GM19372 (cell line): Measurements from ENCODE around the gene SCAMP2.

Source experiments
- ATAC-seq: cut with Tn5 transposase; IDR thresholded peaks from one replicate; pipeline ENCODE4 v1.9.1; 2021; ENCODE audit warnings: mild to moderate bottlenecking, low read depth, moderate library complexity; ENCODE audit not compliant: unreplicated experiment

Gene SCAMP2

GRCh38 chr15:74840851-74841775, 32.1 kb downstream of the SCAMP2 start:
- no peak for ATAC-seq

GRCh38 chr15:74839526-74840395, 33.4 kb downstream of the SCAMP2 start:
- no peak for ATAC-seq

GRCh38 chr15:74838746-74839525, 34.2 kb downstream of the SCAMP2 start:
- ATAC-seq, result no peak

GRCh38 chr15:74838137-74838516, 35.0 kb downstream of the SCAMP2 start:
- no peak for ATAC-seq

- ATAC-seq, result no peak
Measured at GRCh38 chr15:74837482-74838136, 35.6 kb downstream of the SCAMP2 start.

GRCh38 chr15:74836846-74837245, 36.3 kb downstream of the SCAMP2 start:
- no peak for ATAC-seq

- no peak for ATAC-seq
Measured at GRCh38 chr15:74835312-74835823, 37.8 kb downstream of the SCAMP2 start.

GRCh38 chr15:74833376-74834107, 39.6 kb downstream of the SCAMP2 start:
- no peak for ATAC-seq

GRCh38 chr15:74832826-74833225, 40.3 kb downstream of the SCAMP2 start:
- ATAC-seq, result no peak

GRCh38 chr15:74831813-74832495, 41.2 kb downstream of the SCAMP2 start:
- ATAC-seq, result no peak

GRCh38 chr15:74830868-74831267, 42.3 kb downstream of the SCAMP2 start:
- no peak for ATAC-seq

GRCh38 chr15:74829991-74830390, 43.2 kb downstream of the SCAMP2 start:
- ATAC-seq, result no peak

GRCh38 chr15:74829486-74829885, 43.7 kb downstream of the SCAMP2 start:
- no peak for ATAC-seq

- no peak for ATAC-seq
Measured at GRCh38 chr15:74828835-74829234, 44.3 kb downstream of the SCAMP2 start.

- ATAC-seq, result no peak
Measured at GRCh38 chr15:74827614-74828013, 45.6 kb downstream of the SCAMP2 start.

- ATAC-seq, result no peak
Measured at GRCh38 chr15:74826921-74827320, 46.2 kb downstream of the SCAMP2 start.

- no peak for ATAC-seq
Measured at GRCh38 chr15:74826364-74826819, 46.8 kb downstream of the SCAMP2 start, which contains the start of gene CPLX3. Gene CPLX3, plus strand, starts transcription at chr15:74826627. Its CDS starts 77 bp downstream, at chr15:74826704.

- no peak for ATAC-seq
Measured at GRCh38 chr15:74825866-74826265, 47.3 kb downstream of the SCAMP2 start.
